GM20431 (cell line): ENCODE measurements around the gene CRYGB.

ENCODE experiments used
- in situ Hi-C: fragments of 300-500 bp; cut with MseI, MboI; formaldehyde crosslinking; loops from one replicate; pipeline ENCODE4 v1.15.0; 2020; ENCODE audit warnings: low sequenced_read_pairs; ENCODE audit not compliant: unreplicated experiment

Gene CRYGB, protein sequence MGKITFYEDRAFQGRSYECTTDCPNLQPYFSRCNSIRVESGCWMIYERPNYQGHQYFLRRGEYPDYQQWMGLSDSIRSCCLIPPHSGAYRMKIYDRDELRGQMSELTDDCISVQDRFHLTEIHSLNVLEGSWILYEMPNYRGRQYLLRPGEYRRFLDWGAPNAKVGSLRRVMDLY

DNA sequence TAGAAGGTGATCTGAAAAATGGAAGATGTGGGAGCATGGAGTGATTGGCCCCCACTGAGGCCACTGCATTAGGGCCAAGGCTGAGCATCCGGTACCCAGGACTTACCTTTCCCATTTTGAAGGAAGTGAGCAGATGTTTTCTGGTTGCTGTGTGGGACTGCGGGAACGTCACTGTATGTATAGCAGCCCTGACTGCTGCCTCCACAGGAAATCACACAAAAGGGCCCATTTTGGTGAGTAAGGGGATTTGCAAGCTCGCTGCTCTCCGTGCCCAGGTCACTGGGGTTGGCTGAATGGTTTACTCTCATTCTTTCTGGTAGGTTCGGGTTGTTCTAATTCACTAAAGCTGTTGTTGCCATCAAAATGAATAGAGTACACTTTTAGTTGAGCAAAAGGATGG is at the start of gene CRYGB:
CRYGB (minus strand) TSS at position 153 of the 400 bp plus-strand sequence; CDS start at position 115, 38 bp downstream.
- in situ Hi-C loops = no loop called here

DNA sequence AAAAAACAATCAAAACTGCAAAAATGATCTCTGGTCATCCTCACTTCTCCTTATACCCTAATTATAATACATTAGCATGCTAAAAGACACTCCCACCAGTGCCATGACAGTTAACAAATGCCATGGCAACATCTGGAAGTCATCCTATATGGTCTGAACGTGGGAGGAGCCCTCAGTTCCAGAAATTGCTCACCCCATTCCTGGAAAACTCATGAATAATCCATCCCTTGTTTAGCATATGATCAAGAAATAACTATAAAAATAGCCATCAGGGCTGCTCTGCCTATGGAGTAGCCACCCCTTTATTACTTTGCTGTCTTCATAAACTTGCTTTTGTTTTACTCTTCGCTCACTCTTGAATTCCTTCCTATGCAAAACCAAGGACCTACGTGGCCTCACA is 49.6 kb upstream of the CRYGB start:
- in situ Hi-C loops = no loop called here

DNA sequence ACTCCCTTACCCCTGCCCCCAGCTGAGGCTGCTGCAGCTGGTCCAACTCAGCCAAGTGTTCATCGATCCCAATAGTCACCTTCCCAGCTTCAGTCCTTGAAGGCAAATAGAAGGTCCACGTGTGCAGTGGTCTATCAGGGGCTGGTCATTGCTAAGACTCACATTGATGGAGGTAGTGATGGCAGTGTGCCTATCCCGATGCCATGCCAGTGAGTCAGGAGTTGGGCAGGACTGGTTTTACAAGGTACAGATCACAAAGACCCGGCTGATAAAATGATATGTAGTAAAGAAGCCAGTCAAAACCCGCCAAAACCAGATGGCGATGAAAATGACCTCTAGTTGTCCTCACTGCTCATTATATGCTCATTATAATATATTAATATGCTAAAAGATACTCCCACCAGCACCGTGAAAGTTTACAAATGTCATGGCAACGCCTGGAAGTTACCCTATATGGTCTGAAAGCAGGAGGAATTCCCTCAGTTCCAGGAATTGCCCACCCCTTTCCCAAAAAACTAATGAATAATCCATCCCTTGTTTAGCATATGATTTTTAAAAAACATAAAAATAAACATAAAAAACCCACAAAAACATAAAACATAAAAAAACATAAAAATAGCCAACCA is 46.8 kb upstream of the CRYGB start:
- in situ Hi-C loops = no loop called here

DNA sequence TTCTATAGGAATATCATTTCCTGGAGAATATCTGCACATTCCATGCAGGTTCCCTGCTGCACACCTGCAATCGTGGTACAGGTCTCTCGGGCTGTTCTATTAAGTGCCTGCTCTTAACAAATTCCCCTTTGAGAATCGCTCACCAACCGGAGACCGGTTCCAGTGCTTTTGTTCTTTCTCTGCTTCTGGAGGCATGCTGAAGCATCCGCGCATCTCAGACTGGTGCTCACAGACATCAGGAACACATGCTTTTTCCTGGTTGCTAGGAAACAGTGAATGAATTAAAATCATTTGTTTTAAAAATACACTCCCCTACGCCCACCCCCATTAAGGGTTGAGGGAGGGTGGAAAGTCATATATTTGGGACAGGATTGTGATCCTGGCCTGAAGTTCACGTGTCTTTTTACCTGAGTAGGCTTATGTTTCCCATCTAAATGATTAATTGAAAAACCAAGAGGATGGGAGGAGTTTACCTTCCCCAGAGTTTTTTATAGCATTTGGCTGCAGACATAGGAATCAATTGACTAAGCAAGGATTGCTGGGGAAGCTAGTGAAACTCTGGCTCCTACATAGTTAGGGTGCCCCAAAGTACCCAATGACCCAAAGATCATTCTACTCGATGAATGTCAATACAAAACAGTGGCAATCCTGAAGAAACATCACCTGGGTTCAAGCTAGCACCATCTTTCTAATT is 44.0 kb upstream of the CRYGB start, which contains the start of gene C2orf80:
C2orf80 (minus strand) TSS at position 221 of the 694 bp plus-strand sequence. CDS start 3,044 bp downstream, outside the sequence.
- in situ Hi-C loops = no loop called here

DNA sequence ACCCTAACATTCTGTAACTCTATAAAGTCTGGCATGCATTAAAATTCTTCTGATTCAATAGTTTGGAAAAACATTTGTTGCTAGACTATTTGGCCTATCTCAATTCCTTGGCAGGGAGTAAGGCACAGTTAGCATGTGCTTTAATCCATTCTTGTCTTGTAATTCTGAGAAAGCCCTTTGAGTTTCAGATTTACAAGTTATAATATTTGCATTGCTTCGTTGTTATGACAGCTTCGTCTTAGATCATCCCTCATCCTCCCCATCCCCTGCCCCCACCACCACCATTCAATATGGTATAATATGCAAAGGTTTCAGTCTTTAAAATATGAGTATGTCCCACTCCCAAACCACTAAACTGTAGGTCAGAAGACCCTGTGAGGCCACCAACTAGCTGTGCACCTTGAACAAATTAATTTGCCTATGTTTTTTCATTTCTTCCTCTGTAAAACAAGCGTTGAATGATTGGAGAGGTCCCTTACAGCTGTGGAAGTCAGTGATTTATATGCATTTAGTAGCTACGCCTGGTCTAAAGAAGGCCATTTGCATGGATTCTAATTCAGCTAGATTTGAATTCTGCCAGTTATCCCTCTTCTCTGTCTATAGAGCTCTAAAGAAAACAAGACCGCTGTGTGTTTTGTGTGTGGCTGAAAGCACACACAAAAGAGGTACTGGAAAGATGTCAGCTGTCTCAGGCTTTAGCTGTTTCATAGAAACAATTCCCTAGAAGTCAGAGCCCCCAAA is 43.3 kb upstream of the CRYGB start:
- in situ Hi-C loops = no loop called here

DNA sequence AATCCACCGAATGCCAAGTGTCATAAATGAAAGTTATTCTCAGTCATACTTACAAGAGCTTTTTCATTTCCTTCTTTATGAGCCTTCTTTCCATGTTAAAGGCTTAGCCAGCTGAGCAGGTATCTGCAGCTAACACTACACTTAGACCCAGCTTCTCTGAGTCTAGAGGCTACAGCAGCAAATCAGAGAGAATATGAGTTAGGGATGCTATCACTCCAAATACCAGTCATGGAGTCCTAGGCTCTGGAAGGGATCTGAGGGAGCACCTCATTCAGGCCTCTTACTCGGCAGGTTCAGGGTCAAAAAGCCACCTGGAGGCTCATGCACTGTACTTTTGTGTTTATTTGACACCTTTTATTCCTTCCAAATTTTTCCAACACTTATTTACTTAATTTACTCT is 40.9 kb upstream of the CRYGB start:
- in situ Hi-C loops = no loop called here

DNA sequence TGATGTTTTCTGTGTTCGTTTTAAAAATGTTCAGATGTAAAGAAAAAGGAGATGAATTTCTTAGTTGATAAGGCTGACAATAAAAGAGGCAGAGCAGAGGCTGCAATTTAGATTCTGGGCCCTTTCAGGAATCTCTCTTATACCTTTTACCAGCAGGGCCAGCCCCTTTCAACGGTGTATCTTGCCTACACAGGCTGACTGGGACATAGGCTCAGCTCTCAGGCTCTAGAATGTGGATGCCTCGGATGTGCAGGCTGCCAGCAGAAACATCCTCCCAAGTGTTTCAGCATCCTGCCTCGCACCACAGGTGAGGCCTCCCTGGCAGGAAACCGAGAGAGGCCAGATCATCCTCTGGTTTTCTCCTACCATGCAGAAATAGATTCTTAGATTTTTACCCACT is 40.5 kb upstream of the CRYGB start:
- in situ Hi-C loops = no loop called here

DNA sequence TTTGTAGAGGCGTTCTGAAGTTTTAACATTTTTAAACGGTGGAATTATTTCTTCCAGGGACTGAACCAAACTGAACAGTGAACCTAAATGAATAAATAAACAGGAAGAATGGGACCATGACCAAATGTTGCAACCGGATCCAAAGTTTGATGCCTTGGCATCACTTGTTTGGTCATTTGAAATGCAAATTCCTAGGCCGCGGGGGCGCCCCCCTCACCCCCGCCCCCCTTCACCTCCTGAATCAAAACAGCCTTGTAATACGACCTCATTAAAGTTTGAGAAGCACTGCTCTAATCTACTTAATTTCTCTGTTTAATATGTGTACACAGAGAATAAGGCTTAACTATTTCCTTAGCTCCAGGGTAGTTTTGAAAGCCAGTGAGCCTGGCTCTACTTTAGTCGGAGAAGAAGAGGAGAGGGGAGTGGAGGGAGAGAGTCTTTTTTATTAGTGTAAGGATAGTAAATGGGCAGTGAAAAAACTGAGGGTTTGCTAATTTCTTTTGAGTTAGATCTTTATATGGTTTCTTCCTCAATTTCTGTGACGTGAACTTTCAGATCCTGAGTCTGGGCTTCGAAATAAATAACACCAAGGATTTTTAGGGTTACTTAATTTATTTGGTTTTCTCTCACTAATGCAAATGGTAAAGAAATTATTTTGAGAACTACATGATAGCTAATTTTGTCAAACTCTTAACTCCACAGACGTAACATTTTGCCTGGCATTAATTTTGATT is 38.2 kb upstream of the CRYGB start:
- in situ Hi-C loops = no loop called here

DNA sequence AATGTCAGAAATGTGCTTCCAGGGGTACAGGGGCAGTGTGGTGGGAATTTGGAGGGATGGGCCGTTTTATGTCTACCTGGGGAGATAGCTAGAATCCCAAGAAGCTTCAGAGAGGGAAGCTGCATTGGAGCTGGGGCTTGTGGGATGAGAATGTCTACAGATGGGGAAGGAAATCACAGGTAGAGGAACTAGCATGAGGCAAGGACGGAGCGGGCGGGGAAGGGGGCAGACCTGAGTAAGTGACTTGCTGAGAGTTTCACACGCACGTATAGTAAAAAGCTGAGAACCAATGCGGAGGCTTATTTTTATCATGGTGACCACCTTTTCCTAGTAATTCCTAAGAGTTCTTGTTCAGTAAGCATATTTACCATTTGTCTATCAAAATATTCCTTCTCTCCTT is 37.6 kb upstream of the CRYGB start:
- in situ Hi-C loops = no loop called here

DNA sequence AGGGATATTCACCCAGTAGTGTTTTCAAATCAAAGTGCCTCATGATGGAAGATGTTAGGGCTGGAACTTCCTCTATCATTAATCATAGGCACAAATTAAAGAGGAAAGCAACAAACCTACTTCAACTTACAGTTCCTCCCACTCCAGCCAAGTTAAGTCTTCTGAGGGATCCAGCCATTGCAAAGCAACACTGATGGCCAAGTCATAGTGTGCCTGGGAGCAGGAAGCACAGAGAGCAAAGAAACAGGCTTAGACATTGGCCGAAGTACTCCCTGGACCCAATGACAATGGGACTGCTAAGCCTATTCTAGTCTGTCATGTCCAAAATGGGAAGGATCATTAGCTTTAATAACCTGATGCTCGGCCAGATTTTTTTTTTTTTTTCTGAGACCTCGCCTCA is 36.9 kb upstream of the CRYGB start:
- in situ Hi-C loops = no loop called here

DNA sequence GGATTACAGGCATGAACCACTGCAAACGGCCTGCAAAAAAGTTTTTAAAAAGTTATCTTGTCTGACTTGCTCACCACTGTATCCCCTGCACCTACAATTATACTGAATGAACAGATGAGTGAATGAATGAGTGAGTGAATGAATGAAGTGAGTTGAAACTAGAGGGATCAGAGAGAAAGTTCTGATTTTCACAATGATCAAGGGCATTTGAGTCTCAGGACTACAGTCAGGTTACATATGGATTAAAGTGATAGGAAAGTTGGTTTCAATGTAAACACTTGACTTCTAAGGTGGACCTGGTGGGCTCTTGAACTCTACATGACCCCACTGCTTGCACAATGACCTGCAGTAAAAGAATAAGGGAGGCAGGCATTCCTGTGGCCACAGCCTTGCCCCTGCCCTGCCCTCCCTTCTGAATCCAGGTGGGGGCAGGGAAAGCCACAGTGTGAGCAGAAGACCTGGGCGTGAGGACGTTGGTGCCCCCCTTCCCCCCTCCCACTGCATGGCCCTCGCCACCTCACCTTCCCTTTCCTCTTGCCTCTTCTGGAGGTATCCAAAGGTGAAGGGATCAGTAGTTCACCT is 33.2 kb upstream of the CRYGB start:
- in situ Hi-C loops = no loop called here

DNA sequence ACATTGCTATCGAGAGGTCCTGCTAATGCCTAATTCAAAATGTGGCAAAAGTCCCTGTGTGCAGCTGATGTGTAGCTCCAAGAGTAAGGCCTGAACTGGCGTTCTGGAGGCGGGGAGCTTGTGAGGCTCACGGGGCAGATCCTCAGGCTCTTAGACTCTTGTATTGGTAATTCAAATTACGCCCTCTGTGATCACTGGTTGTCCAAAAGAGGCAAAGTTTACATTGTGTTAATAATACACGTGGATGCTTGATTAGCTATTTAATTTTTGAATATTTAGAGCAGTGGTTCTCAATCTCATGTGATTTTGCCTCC is 29.8 kb upstream of the CRYGB start:
- in situ Hi-C loops = no loop called here

DNA sequence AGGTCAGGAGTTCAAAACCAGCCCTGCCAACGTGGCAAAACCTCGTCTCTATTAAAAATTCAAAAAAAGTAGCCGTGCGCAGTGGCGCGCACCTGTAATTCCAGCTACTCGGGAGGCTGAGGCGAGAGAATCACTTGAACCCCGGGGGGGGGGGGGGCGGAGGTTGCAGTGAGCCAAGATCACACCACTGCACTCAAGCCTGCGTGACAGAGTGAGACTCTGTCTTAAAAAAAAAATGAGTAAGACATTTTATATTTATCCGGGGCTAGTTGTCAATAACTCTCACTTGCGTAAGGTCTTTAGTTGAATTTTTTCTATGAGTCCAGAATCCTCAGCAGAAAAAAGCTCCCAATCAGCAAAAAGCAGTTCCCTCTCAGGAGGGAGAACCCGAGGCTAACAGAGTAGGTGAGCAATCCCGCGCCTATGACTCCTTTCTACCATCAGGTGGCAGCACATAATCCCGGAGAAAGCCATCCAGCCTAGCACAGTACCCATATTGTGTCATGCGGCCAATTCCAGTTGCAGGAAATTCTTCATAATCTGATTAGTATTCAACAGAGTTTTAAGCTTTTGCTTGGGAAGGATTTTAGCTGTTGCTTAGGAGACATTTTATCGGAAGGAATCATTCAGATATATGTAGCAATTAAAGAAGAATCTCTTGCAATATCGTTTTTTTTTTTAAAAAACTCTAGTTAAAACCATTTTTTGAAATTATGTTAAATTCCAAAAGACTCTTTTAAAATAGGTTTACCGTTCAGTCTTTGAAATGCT is 29.3 kb upstream of the CRYGB start:
- in situ Hi-C loops = no loop called here

DNA sequence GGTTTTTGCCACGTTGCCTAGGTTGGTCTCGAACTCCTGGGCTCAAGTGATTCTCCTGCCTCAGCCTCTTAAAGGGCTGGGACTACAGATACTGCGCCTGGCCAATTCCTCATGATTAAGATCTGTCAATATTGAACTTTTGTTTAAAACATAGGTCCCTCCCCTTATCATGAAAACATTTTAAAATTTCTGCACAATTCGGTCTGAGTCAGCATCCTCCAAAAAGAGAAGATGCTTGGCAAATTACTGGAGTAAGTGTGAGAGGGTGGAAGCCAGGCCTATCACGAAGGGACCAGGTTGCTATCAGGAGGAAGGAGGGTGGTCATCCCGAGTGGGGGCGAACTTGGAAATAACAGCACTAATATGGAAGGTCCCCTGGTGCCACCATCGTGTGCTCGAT is 28.2 kb upstream of the CRYGB start:
- in situ Hi-C loops = no loop called here

DNA sequence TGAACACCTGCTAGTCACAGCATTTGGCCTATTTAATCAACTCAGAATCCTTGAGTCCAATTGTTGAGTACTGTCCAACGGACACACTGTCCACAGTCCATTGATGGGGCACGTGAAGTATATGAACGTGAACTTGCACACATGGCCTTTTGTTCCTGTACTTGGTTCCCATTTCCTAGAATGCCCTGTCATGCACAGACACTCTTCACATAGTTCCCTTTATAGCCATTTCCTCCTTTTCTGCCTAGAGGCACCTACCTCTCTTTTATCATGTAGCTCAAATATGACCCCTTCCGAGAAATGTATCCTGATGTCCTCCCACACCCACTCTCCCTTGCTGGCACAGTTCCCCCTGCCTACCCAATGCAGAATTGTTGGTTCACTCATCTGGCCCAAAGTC is 26.2 kb upstream of the CRYGB start:
- in situ Hi-C loops = no loop called here

DNA sequence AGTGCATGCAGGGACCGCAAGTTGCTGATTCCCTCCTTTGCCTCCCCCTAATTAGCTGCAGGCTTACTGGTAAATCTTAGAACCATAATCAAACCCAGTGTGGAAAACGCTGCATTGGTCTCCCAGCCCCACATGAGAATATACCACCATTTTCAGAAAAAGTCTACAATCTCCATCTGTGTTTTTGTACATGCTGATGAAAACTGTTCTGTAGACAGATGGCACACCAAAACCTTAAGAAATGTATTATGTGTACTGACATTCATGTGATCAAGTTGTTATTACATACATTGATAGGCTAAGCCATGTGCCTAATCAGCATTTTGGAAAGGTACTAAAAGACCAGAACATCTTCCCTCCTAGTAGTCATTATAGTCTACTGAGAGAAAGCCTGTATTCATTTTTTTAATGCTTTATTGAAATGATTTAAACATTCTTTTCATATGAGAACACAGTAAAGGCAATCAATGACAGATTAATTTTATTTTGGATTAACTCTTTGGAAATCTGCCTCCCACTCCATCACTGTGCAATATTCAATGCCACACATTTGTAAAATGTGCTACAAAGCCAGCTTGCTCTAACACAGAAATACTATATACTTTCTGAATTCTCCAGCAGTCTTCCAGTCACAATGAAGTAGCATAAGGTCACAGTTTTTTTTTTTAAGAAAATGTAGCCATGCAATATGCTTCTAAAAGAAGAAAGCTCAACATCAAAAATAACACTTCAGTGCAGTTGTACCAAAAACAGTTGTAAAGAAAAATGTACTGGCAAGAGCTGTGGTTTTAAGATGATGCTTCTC is 19.2 kb upstream of the CRYGB start:
- in situ Hi-C loops = no loop called here

DNA sequence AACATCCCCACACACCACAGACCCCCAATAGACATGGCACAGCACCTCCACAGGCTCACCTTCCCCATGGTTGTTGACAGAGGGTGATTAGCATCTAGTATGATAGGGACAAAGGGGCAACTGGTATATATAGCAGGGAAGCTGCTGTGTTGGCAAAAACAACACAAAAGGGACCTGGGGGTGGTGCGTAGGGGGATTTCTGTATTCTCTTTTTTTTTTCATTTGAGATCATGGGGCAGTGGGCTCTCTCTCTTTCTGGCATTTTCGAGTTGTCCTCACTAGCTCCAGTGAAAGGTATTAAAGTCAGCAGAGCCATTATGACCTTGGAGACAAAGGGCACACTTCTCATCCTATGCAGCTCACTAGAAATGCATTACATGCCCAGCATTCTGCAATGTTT is 17.5 kb upstream of the CRYGB start, which contains the start of gene CRYGA:
CRYGA (minus strand) TSS at position 101 of the 400 bp plus-strand sequence; CDS start at position 68, 33 bp downstream.
- in situ Hi-C loops = no loop called here

DNA sequence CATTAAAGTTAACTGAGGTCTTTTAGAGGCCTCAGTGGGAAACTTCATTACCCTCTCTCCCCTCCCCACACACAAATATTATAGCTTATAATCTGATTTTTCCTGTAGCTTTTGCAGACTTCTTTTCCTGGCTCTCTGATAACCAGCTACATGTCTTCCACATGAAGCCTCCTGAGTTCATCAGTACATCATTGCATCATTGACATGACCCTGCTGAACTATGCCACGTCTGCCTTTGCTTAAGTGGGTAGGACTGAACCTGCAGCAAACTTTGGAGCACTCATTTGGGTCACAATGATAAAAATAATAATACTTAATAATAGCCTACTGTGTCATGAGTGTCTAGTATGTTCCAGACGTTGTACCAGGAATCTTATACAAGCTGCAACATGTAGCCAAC is 10.5 kb upstream of the CRYGB start:
- in situ Hi-C loops = no loop called here
